K562 (cell line): ENCODE results near the gene VPREB1. TPM values are rescaled to one million over a fixed set of nuclear protein-coding genes. Genes with fewer than 3 reads are reported as not detected.

Experiments
- EZH2 ChIP-seq: IDR thresholded peaks from 2 replicates; pipeline ENCODE4 v1.6.1; 2012; ENCODE audit warnings: low read depth, mild to moderate bottlenecking, inconsistent platforms, low read length, borderline replicate concordance
- FUS ChIP-seq: fragments of 200-400 bp; formaldehyde crosslinking; optimal IDR thresholded peaks from 2 replicates; pipeline ENCODE3; 2017; ENCODE audit warnings: low read depth, low read length
- HMG20B ChIP-seq: fragments of 250-450 bp; sonication (Bioruptor Pico); IDR thresholded peaks from 2 replicates; pipeline ENCODE4 v1.5.0; 2021; ENCODE audit warnings: mild to moderate bottlenecking
- LEF1 ChIP-seq: fragments of 450-650 bp; IDR thresholded peaks from 2 replicates; pipeline ENCODE4 v1.6.1; 2016; ENCODE audit warnings: mild to moderate bottlenecking
- MAFG ChIP-seq: fragments of 450-650 bp; conservative IDR thresholded peaks from 2 replicates; pipeline ENCODE4 v1.6.1; 2016; ENCODE audit warnings: missing genetic modification characterization, missing compliant biosample characterization
- MAX ChIP-seq: sonication (generic); formaldehyde crosslinking; IDR thresholded peaks from 2 replicates; pipeline ENCODE4 v1.9.0; 2022; ENCODE audit warnings: mild to moderate bottlenecking, missing genetic modification reagents
- MTA2 ChIP-seq: fragments of 450-650 bp; IDR thresholded peaks from 2 replicates; pipeline ENCODE4 v1.6.1; 2016; ENCODE audit warnings: low read depth
- MYC ChIP-seq, 2 experiments: fragments of 250-450 bp in 1 of 2; sonication (Bioruptor Pico) in 1 of 2; IDR thresholded peaks; 2 replicates each; pipeline versions ENCODE4 v1.5.1 to v1.6.1; 2012 to 2021; ENCODE audit warnings: low read depth in 2 of 2, borderline replicate concordance in 1 of 2, improper control_type of control experiment in 1 of 2, low read length in 1 of 2, mild to moderate bottlenecking in 1 of 2, moderate library complexity in 1 of 2
- NFE2 ChIP-seq: IDR thresholded peaks from 2 replicates; pipeline ENCODE4 v1.6.1; 2014; ENCODE audit warnings: antibody characterized with exemption, low read depth
- NR1H2 ChIP-seq: sonication (generic); formaldehyde crosslinking; IDR thresholded peaks from 2 replicates; pipeline ENCODE4 v1.4.0; 2020; ENCODE audit warnings: mild to moderate bottlenecking, missing genetic modification reagents
- NR2C1 ChIP-seq, 2 experiments: fragments of 450-650 bp; IDR thresholded peaks; 2 replicates each; pipeline ENCODE4 v1.6.1; 2017; ENCODE audit warnings: mild to moderate bottlenecking in 2 of 2, antibody characterized with exemption in 1 of 2, inconsistent platforms in 1 of 2, missing compliant biosample characterization in 1 of 2, missing genetic modification characterization in 1 of 2
- RUNX1 ChIP-seq: sonication (generic); IDR thresholded peaks from 2 replicates; pipeline ENCODE4 v1.6.1; 2016; ENCODE audit warnings: antibody characterized with exemption, low read depth
- SIRT6 ChIP-seq: IDR thresholded peaks from one replicate; pipeline ENCODE4 v1.6.1; 2012; ENCODE audit warnings: low read depth, mild to moderate bottlenecking, control low read depth, inconsistent platforms, low read length, moderate library complexity
- STAG1 ChIP-seq: sonication (generic); formaldehyde crosslinking; IDR thresholded peaks from 2 replicates; pipeline ENCODE4 v1.5.0; 2020; ENCODE audit warnings: missing genetic modification reagents, borderline replicate concordance
- TAF9B ChIP-seq: fragments of 450-650 bp; IDR thresholded peaks from 2 replicates; pipeline ENCODE4 v1.6.1; 2018; ENCODE audit warnings: mild to moderate bottlenecking; ENCODE audit not compliant: partially characterized antibody
- THAP12 ChIP-seq: fragments of 250-450 bp; sonication (Bioruptor Pico); IDR thresholded peaks from 2 replicates; pipeline ENCODE4 v1.9.0; 2021; ENCODE audit warnings: mild to moderate bottlenecking, inconsistent platforms
- ZNF76 ChIP-seq: fragments of 250-450 bp; sonication (Bioruptor Pico); IDR thresholded peaks from 2 replicates; pipeline ENCODE4 v1.4.0; 2020; ENCODE audit warnings: mild to moderate bottlenecking, moderate library complexity, borderline replicate concordance
- polyA plus RNA-seq, 8 experiments: library from polyadenylated mRNA; depleted of rRNA in 4 of 8; stranded (reverse) in 5 of 8; unstranded in 3 of 8; fragments of >200 nt; fragmentation: Nextera tagmentation in 2 of 8; fragmentation: Illumina TruSeq in 1 of 8; extraction: Ambion mirVana in 2 of 8; extraction: Trizol in 1 of 8; gene quantifications; 2 replicates each; pipeline versions ENCODE4 v1.2.1 to v1.2.3, GENCODE V29; 2011 to 2014; ENCODE audit warnings: inconsistent platforms in 1 of 8, missing spikeins in 1 of 8
- total RNA-seq, 7 experiments: library from RNA; depleted of rRNA in 6 of 7; stranded (reverse); fragments of >200 nt in 6 of 7; fragmentation: Illumina TruSeq in 2 of 7; extraction: Trizol in 2 of 7; gene quantifications; 2 replicates each; pipeline versions ENCODE4 v1.2.1 to v1.2.3, GENCODE V29; 2011 to 2021; ENCODE audit warnings: low replicate concordance in 1 of 7
- TF ChIP-seq, protein P1 (sequence below): IDR thresholded peaks from 2 replicates; pipeline ENCODE4 v1.6.1; 2011; ENCODE audit not compliant: insufficient read length; ENCODE audit errors: extremely low read depth
- TF ChIP-seq, protein P2 (sequence below): IDR thresholded peaks from 2 replicates; pipeline ENCODE4 v1.6.1; 2011; ENCODE audit warnings: borderline replicate concordance, low read depth, mild to moderate bottlenecking, moderate library complexity, low read length; ENCODE audit not compliant: insufficient read depth, poor library complexity, severe bottlenecking
- TF ChIP-seq, protein P3 (sequence below): sonication (generic); formaldehyde crosslinking; IDR thresholded peaks from 2 replicates; pipeline ENCODE4 v1.8.0; 2022; ENCODE audit warnings: mild to moderate bottlenecking, missing genetic modification reagents, borderline replicate concordance

VPREB1 gene
- total and polyA plus RNA-seq, 9 of the 15 experiments (the other 6 are each of a cell fraction or from before 2014, with no cell fraction given): not detected

DNA sequence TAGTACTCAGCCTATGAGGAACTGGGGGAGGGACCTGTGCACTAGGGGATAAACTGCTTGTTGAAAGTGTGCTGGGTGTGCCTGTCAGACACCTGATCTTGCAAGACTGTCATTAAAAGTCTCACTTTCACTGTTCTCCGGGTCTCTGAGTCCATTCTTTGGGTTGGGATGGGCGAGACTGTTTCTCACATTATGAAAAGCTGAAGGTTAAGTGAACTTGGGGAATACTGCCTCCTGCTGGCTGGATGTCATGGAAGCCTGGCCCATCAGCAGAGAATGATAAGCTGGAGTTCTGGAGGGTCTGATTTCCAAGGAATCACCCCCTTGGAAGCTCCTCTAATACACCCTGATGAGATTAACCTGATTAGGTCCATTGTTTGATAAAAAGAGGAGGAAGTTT, 9.0 kb upstream of the VPREB1 start (continued):
- TF ChIP-seq SIRT6 (no peak), MAX (CRISPR knock-in tag) (no peak), FUS (no peak), NR1H2 (CRISPR knock-in tag) (no peak), NR2C1 (IDR thresholded peaks at IDR 0.05) (no peak), NR2C1 (tag; IDR thresholded peaks at IDR 0.05) (no peak), ZNF76 (CRISPR knock-in tag) (no peak), HMG20B (CRISPR knock-in tag) (no peak), MYC (IDR thresholded peaks at IDR 0.05; ENCODE audit: low read depth, low read length) (0 out of 2 replicates have a peak, but pooled peaks have one; percentile 9), MYC (CRISPR knock-in tag; IDR thresholded peaks at IDR 0.05; ENCODE audit: borderline replicate concordance, low read depth) (no peak), TAF9B (no peak), LEF1 (no peak), EZH2 (no peak), THAP12 (CRISPR knock-in tag) (no peak), MAFG (no peak), MTA2 (no peak), NFE2 (no peak), STAG1 (CRISPR knock-in tag) (0 out of 2 replicates have a peak, but pooled peaks have one; percentile 24), RUNX1 (no peak)
- TF ChIP-seq, protein P1, sequence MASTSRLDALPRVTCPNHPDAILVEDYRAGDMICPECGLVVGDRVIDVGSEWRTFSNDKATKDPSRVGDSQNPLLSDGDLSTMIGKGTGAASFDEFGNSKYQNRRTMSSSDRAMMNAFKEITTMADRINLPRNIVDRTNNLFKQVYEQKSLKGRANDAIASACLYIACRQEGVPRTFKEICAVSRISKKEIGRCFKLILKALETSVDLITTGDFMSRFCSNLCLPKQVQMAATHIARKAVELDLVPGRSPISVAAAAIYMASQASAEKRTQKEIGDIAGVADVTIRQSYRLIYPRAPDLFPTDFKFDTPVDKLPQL: no peak
- TF ChIP-seq, protein P2, sequence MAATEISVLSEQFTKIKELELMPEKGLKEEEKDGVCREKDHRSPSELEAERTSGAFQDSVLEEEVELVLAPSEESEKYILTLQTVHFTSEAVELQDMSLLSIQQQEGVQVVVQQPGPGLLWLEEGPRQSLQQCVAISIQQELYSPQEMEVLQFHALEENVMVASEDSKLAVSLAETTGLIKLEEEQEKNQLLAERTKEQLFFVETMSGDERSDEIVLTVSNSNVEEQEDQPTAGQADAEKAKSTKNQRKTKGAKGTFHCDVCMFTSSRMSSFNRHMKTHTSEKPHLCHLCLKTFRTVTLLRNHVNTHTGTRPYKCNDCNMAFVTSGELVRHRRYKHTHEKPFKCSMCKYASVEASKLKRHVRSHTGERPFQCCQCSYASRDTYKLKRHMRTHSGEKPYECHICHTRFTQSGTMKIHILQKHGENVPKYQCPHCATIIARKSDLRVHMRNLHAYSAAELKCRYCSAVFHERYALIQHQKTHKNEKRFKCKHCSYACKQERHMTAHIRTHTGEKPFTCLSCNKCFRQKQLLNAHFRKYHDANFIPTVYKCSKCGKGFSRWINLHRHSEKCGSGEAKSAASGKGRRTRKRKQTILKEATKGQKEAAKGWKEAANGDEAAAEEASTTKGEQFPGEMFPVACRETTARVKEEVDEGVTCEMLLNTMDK: peak; percentile 84
- TF ChIP-seq, protein P3, sequence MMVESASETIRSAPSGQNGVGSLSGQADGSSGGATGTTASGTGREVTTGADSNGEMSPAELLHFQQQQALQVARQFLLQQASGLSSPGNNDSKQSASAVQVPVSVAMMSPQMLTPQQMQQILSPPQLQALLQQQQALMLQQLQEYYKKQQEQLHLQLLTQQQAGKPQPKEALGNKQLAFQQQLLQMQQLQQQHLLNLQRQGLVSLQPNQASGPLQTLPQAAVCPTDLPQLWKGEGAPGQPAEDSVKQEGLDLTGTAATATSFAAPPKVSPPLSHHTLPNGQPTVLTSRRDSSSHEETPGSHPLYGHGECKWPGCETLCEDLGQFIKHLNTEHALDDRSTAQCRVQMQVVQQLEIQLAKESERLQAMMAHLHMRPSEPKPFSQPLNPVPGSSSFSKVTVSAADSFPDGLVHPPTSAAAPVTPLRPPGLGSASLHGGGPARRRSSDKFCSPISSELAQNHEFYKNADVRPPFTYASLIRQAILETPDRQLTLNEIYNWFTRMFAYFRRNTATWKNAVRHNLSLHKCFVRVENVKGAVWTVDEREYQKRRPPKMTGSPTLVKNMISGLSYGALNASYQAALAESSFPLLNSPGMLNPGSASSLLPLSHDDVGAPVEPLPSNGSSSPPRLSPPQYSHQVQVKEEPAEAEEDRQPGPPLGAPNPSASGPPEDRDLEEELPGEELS (CRISPR knock-in tag): no peak
